GM12892 (cell line): Measurements from ENCODE around the gene TAF3.

ENCODE experiments used
- POLR2A ChIP-seq: IDR thresholded peaks from 2 replicates; pipeline ENCODE4 v1.6.1; 2011; ENCODE audit warnings: low read depth, low read length, control low read depth
- POLR2AphosphoS5 ChIP-seq: IDR thresholded peaks from 2 replicates; pipeline ENCODE4 v1.6.1; 2011; ENCODE audit warnings: low read depth, low read length, control low read depth

DNA sequence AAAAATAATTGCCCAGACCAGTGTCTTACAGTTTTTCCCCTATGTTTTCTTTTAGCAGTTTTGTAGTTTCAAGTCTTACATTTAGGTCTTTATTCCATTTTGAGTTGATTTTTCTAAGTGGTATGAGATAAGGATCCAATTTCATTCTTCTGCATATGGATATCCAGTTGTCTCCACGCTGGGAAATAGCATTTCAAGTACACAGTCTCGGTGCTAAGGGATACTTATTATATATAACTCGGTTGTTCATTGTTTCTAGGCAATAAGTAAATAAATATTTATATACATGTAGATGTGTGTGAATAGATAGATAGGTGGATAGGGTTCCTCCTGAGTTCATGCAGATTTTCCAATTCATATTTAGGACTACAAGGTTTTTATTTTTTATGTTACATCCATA, 16.0 kb downstream of the TAF3 start:
- TF ChIP-seq POLR2AphosphoS5, result no peak
- no peak for TF ChIP-seq POLR2A
